GM12878 (cell line): ENCODE data around the gene CAVIN2. TPM values are rescaled to one million over a fixed set of nuclear protein-coding genes. Genes with fewer than 3 reads are reported as not detected.

ENCODE experiments used
- ATAC-seq: fragments of 200-7000 bp; cut with Tn5 transposase; 3 replicates; pipeline ENCODE4 v1.9.1; 2020; ENCODE audit warnings: mild to moderate bottlenecking, moderate library complexity
- BruUV-seq: library from RNA; stranded (reverse); fragments of 400-500 nt; replicated peaks from 2 replicates; lab custom pipeline; 2021; lab: Mats Ljungman, UMichigan
- CTCF ChIA-PET: fragments of 300-600 bp; sonication (Branson Sonifier 250); formaldehyde crosslinking; extraction: SDS; loops from one replicate; lab custom pipeline; 2021; ENCODE audit warnings: inconsistent platforms; lab: Yijun Ruan, JAX
- POLR2A ChIA-PET: fragments of 350-600 bp; formaldehyde crosslinking; extraction: SDS; loops from one replicate; lab custom pipeline; 2021; ENCODE audit warnings: inconsistent platforms; lab: Charles Lee
- RAD21 ChIA-PET: fragments of 300-600 bp; sonication (Branson Sonifier 250); formaldehyde crosslinking; loops from one replicate; lab custom pipeline; 2023; ENCODE audit warnings: antibody characterized with exemption; ENCODE audit not compliant: unreplicated experiment; lab: Charles Lee
- SMC1A ChIA-PET: fragments of 300-600 bp; sonication (Branson Sonifier 250); formaldehyde crosslinking; loops from one replicate; lab custom pipeline; 2023; ENCODE audit not compliant: unreplicated experiment, uncharacterized antibody; lab: Charles Lee
- DNase-seq: peaks from one replicate; pipeline ENCODE4 v3.0.0-alpha.2; 2011; ENCODE audit warnings: low read depth, low spot score
- FAIRE-seq: peaks from 3 replicates; lab custom pipeline; 2011; peaks lifted over from hg19 to GRCh38; lab: Jason Lieb, UNC
- H2AFZ ChIP-seq: 2 replicates; pipeline ENCODE4 v1.6.0; 2011; ENCODE audit warnings: low read depth, low read length, control low read depth; ENCODE audit not compliant: control insufficient read depth
- H3K27ac ChIP-seq: 2 replicates; pipeline ENCODE4 v1.5.1; 2011; ENCODE audit warnings: control low read depth; ENCODE audit not compliant: control insufficient read depth, insufficient read depth
- H3K27me3 ChIP-seq, 2 experiments: replicated peaks in 1 of 2; 2 replicates each; pipeline versions ENCODE4 v1.6.0 to v1.6.1; 2011; ENCODE audit warnings: low read length in 1 of 2; ENCODE audit not compliant: control insufficient read depth in 2 of 2, insufficient read depth in 2 of 2
- H3K36me3 ChIP-seq, 2 experiments: 2 replicates each; pipeline ENCODE4 v1.5.1; 2011; ENCODE audit warnings: low read length in 1 of 2; ENCODE audit not compliant: control insufficient read depth in 2 of 2, insufficient read depth in 2 of 2
- H3K4me1 ChIP-seq: 2 replicates; pipeline ENCODE4 v1.6.1; 2011; ENCODE audit warnings: mild to moderate bottlenecking, low read length, moderate library complexity, mixed read lengths; ENCODE audit not compliant: control insufficient read depth, insufficient read depth
- H3K4me2 ChIP-seq: 2 replicates; pipeline ENCODE4 v1.6.0; 2011; ENCODE audit warnings: control low read depth; ENCODE audit not compliant: control insufficient read depth, insufficient read depth
- H3K4me3 ChIP-seq: fragments of 200-600 bp; sonication (generic); 2 replicates; pipeline ENCODE4 v1.5.1; 2016
- H3K79me2 ChIP-seq: 2 replicates; pipeline ENCODE4 v1.6.0; 2011; ENCODE audit warnings: low read length; ENCODE audit not compliant: control insufficient read depth, insufficient read depth
- H3K9ac ChIP-seq: 2 replicates; pipeline ENCODE4 v1.8.0; 2011; ENCODE audit warnings: low read length, control low read depth, mixed read lengths; ENCODE audit not compliant: control insufficient read depth, insufficient read depth
- H3K9me3 ChIP-seq: replicated peaks from 3 replicates; pipeline ENCODE4 v1.5.1; 2011; ENCODE audit warnings: mild to moderate bottlenecking, low read length; ENCODE audit not compliant: control insufficient read depth, insufficient read depth
- H4K20me1 ChIP-seq: 2 replicates; pipeline ENCODE4 v1.6.0; 2011; ENCODE audit not compliant: control insufficient read depth, insufficient read depth
- GABPA ChIP-seq: IDR thresholded peaks from 2 replicates; pipeline ENCODE4 v1.6.1; 2014; ENCODE audit warnings: antibody characterized with exemption, low read depth, mild to moderate bottlenecking, inconsistent platforms
- LARP7 ChIP-seq: fragments of 450-650 bp; IDR thresholded peaks from 2 replicates; pipeline ENCODE4 v1.6.1; 2017; ENCODE audit warnings: mild to moderate bottlenecking
- POLR2AphosphoS2 ChIP-seq: IDR thresholded peaks from 2 replicates; pipeline ENCODE4 v1.6.1; 2011; ENCODE audit warnings: low read depth, mild to moderate bottlenecking, low read length, improper control_type of control experiment, moderate library complexity
- SPI1 ChIP-seq: IDR thresholded peaks from 2 replicates; pipeline ENCODE4 v1.6.1; 2011; ENCODE audit warnings: low read depth, mild to moderate bottlenecking, low read length, moderate library complexity, borderline replicate concordance; ENCODE audit not compliant: insufficient read depth
- SREBF1 ChIP-seq: IDR thresholded peaks from 2 replicates; pipeline ENCODE4 v1.6.1; 2012; ENCODE audit warnings: mild to moderate bottlenecking, low read length
- STAT1 ChIP-seq: fragments of 450-650 bp; conservative IDR thresholded peaks from 2 replicates; pipeline ENCODE4 v1.6.1; 2014; ENCODE audit warnings: antibody characterized with exemption, mild to moderate bottlenecking
- USF2 ChIP-seq: IDR thresholded peaks from 2 replicates; pipeline ENCODE4 v1.6.1; 2011; ENCODE audit warnings: low read depth, low read length, improper control_type of control experiment, borderline replicate concordance
- ZBTB33 ChIP-seq: fragments of 450-650 bp; IDR thresholded peaks from 2 replicates; pipeline ENCODE4 v1.6.1; 2017; ENCODE audit warnings: mild to moderate bottlenecking
- WGBS: methylation state at CpG from one replicate; pipeline ENCODE4 v1.1.6; 2016; ENCODE audit warnings: low lambda C conversion rate; ENCODE audit not compliant: insufficient replicate concordance, insufficient coverage; ENCODE audit errors: missing lambda C conversion rate; 5-methylcytosine and 5-hydroxymethylcytosine counted together
- in situ Hi-C: fragments of 300-500 bp; cut with MboI; formaldehyde crosslinking; loops from 9 replicates; pipeline ENCODE4 v1.14.3; 2018; ENCODE audit warnings: mixed read lengths
- intact Hi-C: fragments of 100-400 bp; cut with micrococcal nuclease; formaldehyde crosslinking; loops from one replicate; pipeline ENCODE4 v1.14.2; 2022; ENCODE audit not compliant: unreplicated experiment
- polyA plus RNA-seq, 11 experiments: library from polyadenylated mRNA; depleted of rRNA in 4 of 11; unstranded in 6 of 11; stranded (reverse) in 5 of 11; fragments of >200 nt; fragmentation: Nextera tagmentation in 4 of 11; fragmentation: Illumina TruSeq in 1 of 11; extraction: Ambion mirVana in 4 of 11; extraction: Trizol in 1 of 11; gene quantifications; 1 replicate in 1 of 11; 2 replicates in 10 of 11; pipeline versions ENCODE4 v1.2.1 to v1.2.3, GENCODE V29; 2011 to 2016; ENCODE audit warnings: inconsistent platforms in 2 of 11, missing spikeins in 2 of 11, low read depth in 1 of 11
- total RNA-seq, 4 experiments: library from RNA; depleted of rRNA in 3 of 4; stranded (reverse); fragments of >200 nt in 3 of 4; fragmentation: Illumina TruSeq in 1 of 4; extraction: Trizol in 1 of 4; gene quantifications; 2 replicates each; pipeline versions ENCODE4 v1.2.1 to v1.2.3, GENCODE V29; 2013 to 2021

The CAVIN2 gene
- total and polyA plus RNA-seq, 10 of the 15 experiments (the other 5 are each of a cell fraction or from before 2014, with no cell fraction given) = not detected

- H3K27me3 ChIP-seq = peaks cover 0 to 6% of the 10 kb centered on the region in 2 experiments; a peak in 3 of 4 replicates
- DNase-seq (no peak), ATAC-seq (no peak), FAIRE-seq (no peak)
- H4K20me1 ChIP-seq = no peaks in the 10 kb centered on the region
- no peak for TF ChIP-seq POLR2AphosphoS2
- TF ChIP-seq USF2 = no peak
- no peak for TF ChIP-seq SREBF1
- TF ChIP-seq ZBTB33 = no peak
- no peak for TF ChIP-seq GABPA
- no peak for TF ChIP-seq SPI1
- TF ChIP-seq LARP7 = no peak
- no peak for TF ChIP-seq STAT1
- BruUV-seq = no TSS peak
- H3K36me3 ChIP-seq = no peaks in the 10 kb centered on the region
- H3K9ac ChIP-seq = no peak overlapping the region
- no peak overlapping the region for H3K4me3 ChIP-seq
- intact Hi-C loops (no loop called here), in situ Hi-C loops (no loop called here)
- H3K9me3 ChIP-seq = no peaks in the 10 kb centered on the region
- no peak overlapping the region for H2AFZ ChIP-seq
- H3K27ac ChIP-seq = no peak overlapping the region
- 17% methylated on average over 4 of the region's 4 CpGs for WGBS
- ChIA-PET SMC1A (interaction anchor here (1.1 to 1.9 kb wide), 6 partner anchors 49 to 300 kb away, joined by 3 to 13 read pairs (median 4); no protein-coding TSS in a partner anchor), CTCF (interaction anchor here (0.7 to 2.6 kb wide), 6 partner anchors 9 to 308 kb away, joined by 3 to 18 read pairs (median 4); partner anchors contain the start of gene CAVIN2), RAD21 (interaction anchor here (2.0 kb wide), 1 partner anchor 300 kb away, joined by 16 read pairs; no protein-coding TSS in a partner anchor), POLR2A (no interaction called here)
- H3K79me2 ChIP-seq = no peaks in the 10 kb centered on the region
- no peak overlapping the region for H3K4me2 ChIP-seq
- no peaks in the 10 kb centered on the region for H3K4me1 ChIP-seq
Measured at GRCh38 chr2:191862156-191862775, 15.4 kb upstream of the CAVIN2 start.
